GM06990 (cell line): ENCODE data around the gene POMP.

Source experiments
- DNase-seq: peaks from one replicate; pipeline ENCODE4 v3.0.0-alpha.2; 2011; ENCODE audit not compliant: insufficient read length; ENCODE audit errors: extremely low read depth
- H3K27me3 ChIP-seq: replicated peaks from 2 replicates; pipeline ENCODE4 v1.6.0; 2011; ENCODE audit warnings: low read length; ENCODE audit not compliant: control insufficient read depth, insufficient read depth
- H3K36me3 ChIP-seq: 2 replicates; pipeline ENCODE4 v1.5.1; 2011; ENCODE audit warnings: low read length; ENCODE audit not compliant: control insufficient read depth, insufficient read depth
- H3K4me3 ChIP-seq: replicated peaks from 2 replicates; pipeline ENCODE4 v1.5.1; 2011; ENCODE audit warnings: low read depth, mild to moderate bottlenecking, control low read depth, low read length
- TF ChIP-seq, protein P1 (sequence below): IDR thresholded peaks from 2 replicates; pipeline ENCODE4 v1.5.1; 2011; ENCODE audit warnings: low read length, control low read depth, mild to moderate bottlenecking, inconsistent platforms; ENCODE audit not compliant: insufficient read depth, poor library complexity, severe bottlenecking

The POMP gene

DNA sequence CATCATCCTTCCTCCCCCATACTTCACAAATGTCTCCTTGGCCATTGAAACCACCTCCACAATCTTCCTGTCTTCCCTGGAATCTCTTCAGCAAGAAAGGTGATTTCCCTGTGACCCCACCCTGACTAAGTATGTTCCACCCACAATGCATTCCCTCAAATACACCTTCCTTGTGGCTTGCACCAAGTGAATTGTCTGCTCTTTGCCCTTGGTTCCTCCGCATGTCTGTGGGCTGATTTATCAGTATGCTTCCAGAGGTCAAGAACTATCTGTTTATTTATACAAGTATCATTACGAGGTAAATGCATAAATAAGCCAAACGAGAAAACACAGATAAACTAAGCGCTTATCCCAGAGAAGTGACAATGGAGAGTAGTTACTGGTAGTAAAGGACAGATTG lies 45.4 kb upstream of the POMP start:
- DNase-seq = no peak
- no peaks in the 10 kb centered on the region for H3K36me3 ChIP-seq
- TF ChIP-seq, protein P1, sequence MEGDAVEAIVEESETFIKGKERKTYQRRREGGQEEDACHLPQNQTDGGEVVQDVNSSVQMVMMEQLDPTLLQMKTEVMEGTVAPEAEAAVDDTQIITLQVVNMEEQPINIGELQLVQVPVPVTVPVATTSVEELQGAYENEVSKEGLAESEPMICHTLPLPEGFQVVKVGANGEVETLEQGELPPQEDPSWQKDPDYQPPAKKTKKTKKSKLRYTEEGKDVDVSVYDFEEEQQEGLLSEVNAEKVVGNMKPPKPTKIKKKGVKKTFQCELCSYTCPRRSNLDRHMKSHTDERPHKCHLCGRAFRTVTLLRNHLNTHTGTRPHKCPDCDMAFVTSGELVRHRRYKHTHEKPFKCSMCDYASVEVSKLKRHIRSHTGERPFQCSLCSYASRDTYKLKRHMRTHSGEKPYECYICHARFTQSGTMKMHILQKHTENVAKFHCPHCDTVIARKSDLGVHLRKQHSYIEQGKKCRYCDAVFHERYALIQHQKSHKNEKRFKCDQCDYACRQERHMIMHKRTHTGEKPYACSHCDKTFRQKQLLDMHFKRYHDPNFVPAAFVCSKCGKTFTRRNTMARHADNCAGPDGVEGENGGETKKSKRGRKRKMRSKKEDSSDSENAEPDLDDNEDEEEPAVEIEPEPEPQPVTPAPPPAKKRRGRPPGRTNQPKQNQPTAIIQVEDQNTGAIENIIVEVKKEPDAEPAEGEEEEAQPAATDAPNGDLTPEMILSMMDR = no peak
- H3K27me3 ChIP-seq = no peaks in the 10 kb centered on the region
- no peak overlapping the region for H3K4me3 ChIP-seq

DNA sequence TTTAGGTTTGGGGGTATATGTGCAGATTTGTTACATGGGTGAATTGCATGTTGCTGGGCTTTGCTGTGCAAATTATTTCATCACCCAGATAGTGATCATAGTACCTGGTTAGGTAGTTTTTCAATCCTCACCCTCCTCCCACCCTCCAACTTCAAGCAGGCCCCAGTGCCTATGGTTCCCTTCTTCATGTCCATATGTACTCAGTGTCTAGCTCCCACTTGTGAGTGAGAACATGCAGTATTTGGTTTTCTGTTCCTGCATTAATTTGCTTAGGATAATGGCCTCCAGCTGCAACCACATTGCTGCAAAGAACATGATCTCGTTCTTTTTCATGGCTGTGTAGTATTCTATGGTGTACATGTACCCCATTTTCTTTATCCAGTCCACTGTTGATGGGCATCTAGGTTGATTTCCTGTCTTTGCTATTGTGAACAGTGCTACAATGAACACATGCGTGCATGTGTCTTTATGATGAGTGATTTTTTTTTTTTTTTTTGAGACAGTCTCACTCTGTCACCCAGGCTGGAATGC lies 42.9 kb upstream of the POMP start:
- DNase-seq = no peak

DNA sequence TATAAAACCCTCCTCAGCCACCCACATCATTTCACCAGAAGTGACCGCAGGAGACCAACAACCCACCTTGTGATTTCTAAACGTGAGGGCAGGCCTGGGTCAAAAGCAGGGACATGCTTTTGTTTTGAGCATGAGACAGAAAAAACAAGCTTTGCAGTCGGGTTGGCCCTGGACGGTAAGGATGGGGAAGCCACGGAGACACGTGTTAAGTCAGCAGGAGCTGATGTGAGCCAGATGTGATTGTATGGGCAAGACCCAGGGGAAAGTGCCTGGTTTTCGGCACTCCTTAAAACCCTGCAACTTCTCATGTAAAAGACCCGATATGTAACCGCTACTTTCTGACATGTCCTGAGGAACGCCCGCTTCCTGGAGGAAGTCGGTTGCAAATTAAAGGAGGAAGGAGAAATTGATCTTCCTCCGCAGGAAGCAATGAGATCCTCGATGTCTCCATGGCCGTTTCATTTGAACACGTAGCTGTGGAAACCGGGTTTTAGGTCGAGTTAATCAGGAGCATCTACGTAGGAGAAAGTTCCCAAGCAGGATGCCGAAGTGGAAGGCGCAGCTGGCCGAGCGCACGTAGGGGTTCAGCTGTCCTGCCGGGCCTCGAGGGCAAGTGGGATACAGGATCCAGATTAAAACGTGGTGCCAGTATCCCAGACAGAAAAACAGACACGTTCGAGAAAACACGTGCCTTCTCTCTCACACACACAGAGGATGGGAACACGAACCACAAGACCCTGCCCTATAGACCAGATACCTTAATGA lies 40.5 kb upstream of the POMP start:
- no peak overlapping the region for H3K4me3 ChIP-seq
- DNase-seq = no peak
- no peaks in the 10 kb centered on the region for H3K27me3 ChIP-seq
- TF ChIP-seq, protein P1 = no peak
- no peaks in the 10 kb centered on the region for H3K36me3 ChIP-seq

More for the DNA sequence above, 42.9 kb upstream of the POMP start:
- no peaks in the 10 kb centered on the region for H3K36me3 ChIP-seq
- TF ChIP-seq, protein P1 = no peak
- no peaks in the 10 kb centered on the region for H3K27me3 ChIP-seq
- no peak overlapping the region for H3K4me3 ChIP-seq

DNA sequence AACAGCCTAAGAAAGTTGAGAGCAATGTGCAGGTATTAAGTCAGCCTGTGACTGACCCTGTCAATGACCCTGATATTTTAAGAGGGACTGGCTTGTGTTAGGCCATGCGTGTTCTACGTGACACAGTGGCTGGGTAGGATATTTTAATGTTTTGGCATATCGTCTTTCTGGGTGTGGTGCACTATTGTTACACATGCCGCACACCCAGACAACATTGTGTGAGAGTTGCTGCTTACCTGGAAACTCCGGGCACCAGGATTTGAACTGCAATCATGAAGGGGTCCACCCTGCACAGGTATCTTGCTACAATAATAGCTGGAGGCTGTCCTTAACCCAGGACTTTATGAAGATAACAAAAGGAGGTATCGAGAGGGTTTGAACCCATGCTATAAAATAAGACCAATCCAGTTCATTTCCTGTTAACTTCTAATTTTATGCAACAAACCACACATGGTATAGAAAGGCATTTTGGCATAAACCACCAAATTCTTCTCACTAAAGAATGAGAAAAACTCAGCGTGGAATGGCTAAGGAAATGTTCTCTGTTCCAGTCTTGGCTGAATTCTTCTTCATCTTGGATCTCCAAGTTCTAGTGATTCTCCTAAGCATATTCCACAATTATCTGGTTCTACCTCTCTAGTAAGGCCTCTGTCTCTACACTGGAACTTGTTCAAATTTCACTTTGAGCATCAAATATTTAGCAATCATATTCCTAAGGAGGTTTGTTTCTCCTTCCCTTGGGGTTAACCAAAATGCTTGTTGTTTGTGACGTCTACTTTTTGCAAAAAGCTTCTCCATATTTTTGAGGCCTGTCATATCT lies 38.7 kb upstream of the POMP start:
- no peak for DNase-seq
- no peaks in the 10 kb centered on the region for H3K27me3 ChIP-seq
- no peak overlapping the region for H3K4me3 ChIP-seq
- no peaks in the 10 kb centered on the region for H3K36me3 ChIP-seq
- TF ChIP-seq, protein P1 = no peak

DNA sequence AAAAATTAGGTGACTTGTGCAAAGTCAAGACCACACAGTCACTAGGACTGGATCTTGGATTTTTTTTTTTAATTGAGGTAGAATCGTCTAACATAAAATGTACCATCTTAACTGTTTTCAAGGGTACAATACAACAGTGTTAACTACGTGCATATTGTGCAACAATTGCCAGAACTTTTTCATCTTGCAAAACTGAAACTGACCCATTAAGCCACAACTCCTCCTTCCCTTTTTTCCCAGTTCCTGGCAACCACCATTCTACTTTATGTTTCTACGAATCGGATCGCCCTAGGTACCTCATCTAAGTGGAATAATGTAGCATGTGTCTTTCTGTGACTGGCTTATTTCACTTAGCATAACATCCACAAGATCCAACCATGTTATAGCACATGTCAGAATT lies 37.5 kb upstream of the POMP start:
- DNase-seq = no peak
- H3K36me3 ChIP-seq = no peaks in the 10 kb centered on the region
- no peak overlapping the region for H3K4me3 ChIP-seq
- H3K27me3 ChIP-seq = no peaks in the 10 kb centered on the region
- TF ChIP-seq, protein P1 = no peak
